GM12892 (cell line): ENCODE measurements around the gene RBMS3.

Source experiments
- POLR2A ChIP-seq: IDR thresholded peaks from 2 replicates; pipeline ENCODE4 v1.6.1; 2011; ENCODE audit warnings: low read depth, low read length, control low read depth
- POLR2AphosphoS5 ChIP-seq: IDR thresholded peaks from 2 replicates; pipeline ENCODE4 v1.6.1; 2011; ENCODE audit warnings: low read depth, low read length, control low read depth
- TAF1 ChIP-seq: IDR thresholded peaks from 2 replicates; pipeline ENCODE4 v1.6.1; 2011; ENCODE audit warnings: low read depth, mild to moderate bottlenecking, control low read depth, low read length, borderline replicate concordance

- TF ChIP-seq POLR2A = no peak
- no peak for TF ChIP-seq POLR2AphosphoS5
- no peak for TF ChIP-seq TAF1
These were observed 387.9 kb downstream of the RBMS3 start for GRCh38 chr3:29668728-29669127.
